ENCODE results near the gene ANAPC5. TPM values are rescaled to one million over a fixed set of nuclear protein-coding genes. Genes with fewer than 3 reads are reported as not detected.
"Not testable (repeated sequence)": the region's sequence is repeated elsewhere in the genome, so short reads cannot be mapped to it uniquely, and the experiment has no call there.

ANAPC5 gene
- total RNA-seq, 1 donor from 2014 or later = 58.8 TPM

GRCh38 chr12:121397521-121397920 lies 45.3 kb upstream of the ANAPC5 start:
- no peak overlapping the region for H3K4me3 ChIP-seq
- H3K27me3 ChIP-seq = no peaks in the 10 kb centered on the region
- peaks cover 0 to 20% of the 10 kb centered on the region in 2 donors for H3K4me1 ChIP-seq
- no peak for TF ChIP-seq CTCF (IDR thresholded peaks at IDR 0.05)
- no peaks in the 10 kb centered on the region for H3K36me3 ChIP-seq
- H3K9me3 ChIP-seq = no peaks in the 10 kb centered on the region
- intact Hi-C loops (cut with DNase I) = no loop called here
- no peak for DNase-seq (ENCODE audit: low spot score in 2 of 2)
- no peak overlapping the region for H3K27ac ChIP-seq

GRCh38 chr12:121392325-121392716 lies 40.1 kb upstream of the ANAPC5 start:
- no peaks in the 10 kb centered on the region for H3K9me3 ChIP-seq
- no peak for TF ChIP-seq CTCF (IDR thresholded peaks at IDR 0.05)
- no peaks in the 10 kb centered on the region for H3K27me3 ChIP-seq
- no peak overlapping the region for H3K27ac ChIP-seq
- H3K4me3 ChIP-seq = peak overlapping the region in 1 of 2 donors; percentile 19
- intact Hi-C loops (cut with DNase I) = no loop called here
- no peaks in the 10 kb centered on the region for H3K4me1 ChIP-seq
- no peaks in the 10 kb centered on the region for H3K36me3 ChIP-seq
- DNase-seq (ENCODE audit: low spot score in 2 of 2) = no peak

- no peaks in the 10 kb centered on the region for H3K9me3 ChIP-seq
- H3K27ac ChIP-seq = no peak overlapping the region
- peak overlapping the region in 1 of 2 donors; percentile 19 for H3K4me3 ChIP-seq
- intact Hi-C loops (cut with DNase I) = no loop called here
- DNase-seq (ENCODE audit: low spot score in 2 of 2) = no peak
- no peaks in the 10 kb centered on the region for H3K27me3 ChIP-seq
- no peak for TF ChIP-seq CTCF (IDR thresholded peaks at IDR 0.05)
- no peaks in the 10 kb centered on the region for H3K4me1 ChIP-seq
- H3K36me3 ChIP-seq = no peaks in the 10 kb centered on the region
Measured at GRCh38 chr12:121391619-121392324, 39.6 kb upstream of the ANAPC5 start.

GRCh38 chr12:121390856-121391255 lies 38.6 kb upstream of the ANAPC5 start:
- intact Hi-C loops (cut with DNase I) = no loop called here

GRCh38 chr12:121388421-121388981 lies 36.3 kb upstream of the ANAPC5 start:
- intact Hi-C loops (cut with DNase I) = no loop called here
- no peak for TF ChIP-seq CTCF (IDR thresholded peaks at IDR 0.05)
- Histone ChIP-seq H3K4me1 (no peaks in the 10 kb centered on the region), H3K4me3 (no peak overlapping the region), H3K27ac (no peak overlapping the region), H3K36me3 (no peaks in the 10 kb centered on the region), H3K27me3 (no peaks in the 10 kb centered on the region), H3K9me3 (no peaks in the 10 kb centered on the region)
- DNase-seq (ENCODE audit: low spot score in 2 of 2) = no peak

More at GRCh38 chr12:121390856-121391255, 38.6 kb upstream of the ANAPC5 start:
- no peak for TF ChIP-seq CTCF (IDR thresholded peaks at IDR 0.05)
- no peak for DNase-seq (ENCODE audit: low spot score in 2 of 2)
- Histone ChIP-seq H3K4me3 (no peak overlapping the region), H3K9me3 (no peaks in the 10 kb centered on the region), H3K27me3 (no peaks in the 10 kb centered on the region), H3K4me1 (no peaks in the 10 kb centered on the region), H3K27ac (no peak overlapping the region), H3K36me3 (no peaks in the 10 kb centered on the region)

GRCh38 chr12:121384891-121385290 lies 32.7 kb upstream of the ANAPC5 start:
- H3K4me3 ChIP-seq; intact Hi-C loops (cut with DNase I); H3K4me1 ChIP-seq; H3K9me3 ChIP-seq; H3K27me3 ChIP-seq; DNase-seq (ENCODE audit: low spot score in 2 of 2); H3K36me3 ChIP-seq; H3K27ac ChIP-seq: not testable (repeated sequence)
